Measurements from ENCODE around the gene ASGR2.

- TF ChIP-seq POLR2A (IDR thresholded peaks at IDR 0.05; ENCODE audit: low read depth, low read length) (no peak), POLR2AphosphoS5 (IDR thresholded peaks at IDR 0.05; ENCODE audit: low read depth, low read length) (no peak), SPI1 (IDR thresholded peaks at IDR 0.05; ENCODE audit: low read depth, low read length) (no peak), TAF1 (IDR thresholded peaks at IDR 0.05; ENCODE audit: low read depth, low read length) (no peak), PAX5 (IDR thresholded peaks at IDR 0.05; ENCODE audit: insufficient read depth, low read length, severe bottlenecking) (no peak), POU2F2 (IDR thresholded peaks at IDR 0.05; ENCODE audit: low read depth, low read length) (no peak)
These were observed 1.1 kb downstream of the ASGR2 start for GRCh38 chr17:7113273-7114071.

Measured in GM12891 (cell line).